ENCODE measurements around the gene ABCC3. TPM values are rescaled to one million over a fixed set of nuclear protein-coding genes. Genes with fewer than 3 reads are reported as not detected.

Gene ABCC3
- total and polyA plus RNA-seq, 9 of the 15 experiments (the other 6 are each of a cell fraction or from before 2014, with no cell fraction given), result 0.03 to 1.6 (median 0.42) TPM; not detected in 5

- in situ Hi-C loops (cut with MboI), result no loop called here
- ChIA-PET CTCF (ENCODE audit: low intra/inter-chr PET ratio) (no interaction called here), POLR2A (interaction anchor here (0.6 kb wide), 1 partner anchor 74 kb away, joined by 3 read pairs; no protein-coding TSS in a partner anchor)
- ATAC-seq, result no peak
- Histone ChIP-seq H3K9ac (ENCODE audit: insufficient read depth in 1 of 2, low read depth in 2 of 2, low read length in 2 of 2) (no peak overlapping the region), H2AFZ (ENCODE audit: low read depth, low read length) (no peak overlapping the region), H3K4me3 (no peak overlapping the region), H3K27ac (ENCODE audit: extremely low read depth, low read depth, low read length) (no peak overlapping the region), H3K79me2 (ENCODE audit: control insufficient read depth, insufficient read depth, low read length) (no peaks in the 10 kb centered on the region), H3K9me1 (ENCODE audit: control insufficient read depth, insufficient read depth, low read length) (peaks cover 8% of the 10 kb centered on the region), H3K4me1 (replicated peaks in 1 of 2; ENCODE audit: control insufficient read depth in 2 of 2, insufficient read depth in 2 of 2, low read length in 2 of 2) (peaks cover 28 to 36% of the 10 kb centered on the region in 2 experiments), H3K27me3 (ENCODE audit: control insufficient read depth in 2 of 2, insufficient read depth in 2 of 2, low read length in 2 of 2) (no peaks in the 10 kb centered on the region; a peak in 1 of 5 replicates), H3K4me2 (ENCODE audit: insufficient read depth, low read length) (no peak overlapping the region), H4K20me1 (replicated peaks; ENCODE audit: control insufficient read depth, insufficient read depth, low read length) (no peaks in the 10 kb centered on the region), H3K36me3 (ENCODE audit: control insufficient read depth, insufficient read depth, low read length) (no peaks in the 10 kb centered on the region), H3K9me3 (replicated peaks; ENCODE audit: control insufficient read depth, insufficient read depth, low read depth, low read length) (peaks cover 4% of the 10 kb centered on the region; the same call in 1 of the 2 replicates)
- 70% methylated on average over 7 of the region's 7 CpGs for WGBS (ENCODE audit: insufficient coverage, low coverage, missing lambda C conversion rate)
- BruUV-seq (replicated peaks), result no TSS peak
- no peak for FAIRE-seq
- intact Hi-C loops (cut with micrococcal nuclease), result no loop called here
- DNase-seq (ENCODE audit: extremely low read depth in 1 of 4, low spot score in 3 of 4), result no peak
- no peak for TF ChIP-seq ETS1 (conservative IDR thresholded peaks at IDR 0.05; ENCODE audit: control insufficient read depth, low read depth, low read length)
- TF ChIP-seq ZNF263 (CRISPR knock-in tag; IDR thresholded peaks at IDR 0.05; ENCODE audit: borderline replicate concordance), result no peak
- no peak for TF ChIP-seq ZKSCAN1 (IDR thresholded peaks at IDR 0.05; ENCODE audit: low read depth, low read length)
- no peak for TF ChIP-seq SRSF1 (IDR thresholded peaks at IDR 0.05; ENCODE audit: low read depth, low read length)
- no peak for TF ChIP-seq STAT5A (IDR thresholded peaks at IDR 0.05; ENCODE audit: borderline replicate concordance, low read length)
- TF ChIP-seq ZNF445 (CRISPR knock-in tag; IDR thresholded peaks at IDR 0.05; ENCODE audit: low read depth), result no peak
- TF ChIP-seq SMAD2 (IDR thresholded peaks at IDR 0.05; ENCODE audit: low read depth, low read length), result no peak
- TF ChIP-seq CREB3 (tag; conservative IDR thresholded peaks at IDR 0.05; ENCODE audit: low read depth), result no peak
- no peak for TF ChIP-seq MCM2 (IDR thresholded peaks at IDR 0.05; ENCODE audit: low read depth)
- no peak for TF ChIP-seq E4F1 (CRISPR knock-in tag; IDR thresholded peaks at IDR 0.05; ENCODE audit: borderline replicate concordance)
- no peak for TF ChIP-seq BCLAF1 (IDR thresholded peaks at IDR 0.05; ENCODE audit: borderline replicate concordance in 1 of 2, control insufficient read depth in 1 of 2, low read depth in 2 of 2, low read length in 1 of 2)
- no peak for TF ChIP-seq HNRNPL (IDR thresholded peaks at IDR 0.05; ENCODE audit: low read depth, low read length)
- no peak for TF ChIP-seq ZNF551 (CRISPR knock-in tag; IDR thresholded peaks at IDR 0.05)
- no peak for TF ChIP-seq CREB1 (IDR thresholded peaks at IDR 0.05)
- TF ChIP-seq CREB1 (CRISPR knock-in tag; IDR thresholded peaks at IDR 0.05), result no peak
- no peak for TF ChIP-seq FOXK1 (CRISPR knock-in tag; IDR thresholded peaks at IDR 0.05; ENCODE audit: borderline replicate concordance)
Observed at GRCh38 chr17:50657054-50657453, 22.4 kb downstream of the ABCC3 start.
